ENCODE measurements around the gene G2E3. TPM values are rescaled to one million over a fixed set of nuclear protein-coding genes. Genes with fewer than 3 reads are reported as not detected.
A peak's percentile ranks its signal among the peaks of the same experiment; 100 is the strongest.

G2E3 gene
- total RNA-seq, 1 experiment from 2014 or later = 31.3 TPM

GRCh38 chr14:30560581-30560980, 1.6 kb downstream of the G2E3 start:
- peak overlapping the region; percentile 98 for H3K4me3 Mint-ChIP-seq (ENCODE audit: low read depth, unreplicated experiment)
- CTCF ChIA-PET = no interaction called here
- peak overlapping the region; percentile 48 for H3K27ac Mint-ChIP-seq (ENCODE audit: unreplicated experiment)
- no peak for TF ChIP-seq CTCF (IDR thresholded peaks at IDR 0.05; ENCODE audit: unreplicated experiment)
- DNase-seq = no peak
- no TSS peak for BruUV-seq (replicated peaks)
- H3K36me3 Mint-ChIP-seq (ENCODE audit: insufficient read depth, unreplicated experiment) = peaks cover 20% of the 10 kb centered on the region
- no peaks in the 10 kb centered on the region for H3K27me3 Mint-ChIP-seq (ENCODE audit: unreplicated experiment)
- intact Hi-C loops (cut with micrococcal nuclease; ENCODE audit: unreplicated experiment) = no loop called here
- H3K9me3 Mint-ChIP-seq (ENCODE audit: low read depth, unreplicated experiment) = no peaks in the 10 kb centered on the region
- peaks cover 17% of the 10 kb centered on the region for H3K4me1 Mint-ChIP-seq (ENCODE audit: low read depth, unreplicated experiment)

DNA sequence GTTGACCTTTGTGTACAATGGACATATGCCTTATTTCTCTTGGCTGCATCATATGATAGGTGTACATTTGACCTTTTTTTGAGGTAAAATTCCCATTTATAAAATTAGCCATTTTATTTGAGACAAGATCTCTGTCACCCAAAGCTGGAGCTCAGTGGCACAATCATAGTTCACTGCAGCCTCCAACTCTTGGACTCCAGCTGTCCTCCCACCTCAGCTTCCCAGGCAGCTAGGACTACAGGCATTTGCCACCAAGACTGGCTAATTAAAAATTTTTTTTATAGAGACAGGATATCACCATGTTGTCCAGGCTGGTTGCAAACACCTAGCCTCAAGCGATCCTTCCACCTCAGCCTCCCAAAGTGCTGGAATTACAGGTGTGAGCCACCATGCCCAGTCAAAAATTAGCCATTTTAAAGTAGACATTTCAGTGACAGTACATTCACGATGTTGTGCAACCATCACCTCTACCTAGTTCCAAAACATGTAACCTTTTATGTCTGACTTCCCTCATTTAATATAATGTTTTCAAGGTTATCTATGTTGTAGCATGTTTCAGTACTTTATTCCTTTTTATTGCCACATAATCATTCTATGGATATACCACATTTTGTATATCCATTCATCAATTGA, 5.4 kb downstream of the G2E3 start:
- TF ChIP-seq CTCF (IDR thresholded peaks at IDR 0.05; ENCODE audit: unreplicated experiment) = no peak
- Mint-ChIP-seq H3K4me3 (ENCODE audit: low read depth, unreplicated experiment) (no peak overlapping the region), H3K27ac (ENCODE audit: unreplicated experiment) (no peak overlapping the region), H3K27me3 (ENCODE audit: unreplicated experiment) (no peaks in the 10 kb centered on the region), H3K36me3 (ENCODE audit: insufficient read depth, unreplicated experiment) (peaks cover 8% of the 10 kb centered on the region), H3K4me1 (ENCODE audit: low read depth, unreplicated experiment) (peaks cover 44% of the 10 kb centered on the region), H3K9me3 (ENCODE audit: low read depth, unreplicated experiment) (no peaks in the 10 kb centered on the region)
- DNase-seq = no peak
- CTCF ChIA-PET = no interaction called here
- intact Hi-C loops (cut with micrococcal nuclease; ENCODE audit: unreplicated experiment) = no loop called here
- no TSS peak for BruUV-seq (replicated peaks)

GRCh38 chr14:30564868-30565248, 5.9 kb downstream of the G2E3 start:
- no peak for TF ChIP-seq CTCF (IDR thresholded peaks at IDR 0.05; ENCODE audit: unreplicated experiment)
- H3K4me1 Mint-ChIP-seq (ENCODE audit: low read depth, unreplicated experiment) = peaks cover 49% of the 10 kb centered on the region
- no peaks in the 10 kb centered on the region for H3K9me3 Mint-ChIP-seq (ENCODE audit: low read depth, unreplicated experiment)
- no TSS peak for BruUV-seq (replicated peaks)
- intact Hi-C loops (cut with micrococcal nuclease; ENCODE audit: unreplicated experiment) = no loop called here
- H3K27ac Mint-ChIP-seq (ENCODE audit: unreplicated experiment) = no peak overlapping the region
- CTCF ChIA-PET = interaction anchor here (0.6 kb wide), 1 partner anchor 290 kb away, joined by 6 read pairs; no protein-coding TSS in a partner anchor
- H3K27me3 Mint-ChIP-seq (ENCODE audit: unreplicated experiment) = no peaks in the 10 kb centered on the region
- DNase-seq = no peak
- peaks cover 3% of the 10 kb centered on the region for H3K36me3 Mint-ChIP-seq (ENCODE audit: insufficient read depth, unreplicated experiment)
- no peak overlapping the region for H3K4me3 Mint-ChIP-seq (ENCODE audit: low read depth, unreplicated experiment)

GRCh38 chr14:30569216-30569902, 10.4 kb downstream of the G2E3 start:
- TF ChIP-seq CTCF (IDR thresholded peaks at IDR 0.05; ENCODE audit: unreplicated experiment) = no peak
- no peak overlapping the region for H3K4me3 Mint-ChIP-seq (ENCODE audit: low read depth, unreplicated experiment)
- H3K27me3 Mint-ChIP-seq (ENCODE audit: unreplicated experiment) = no peaks in the 10 kb centered on the region
- CTCF ChIA-PET = no interaction called here
- H3K36me3 Mint-ChIP-seq (ENCODE audit: insufficient read depth, unreplicated experiment) = no peaks in the 10 kb centered on the region
- no TSS peak for BruUV-seq (replicated peaks)
- no peak for DNase-seq
- H3K9me3 Mint-ChIP-seq (ENCODE audit: low read depth, unreplicated experiment) = no peaks in the 10 kb centered on the region
- peak overlapping the region; percentile 6 for H3K27ac Mint-ChIP-seq (ENCODE audit: unreplicated experiment)
- H3K4me1 Mint-ChIP-seq (ENCODE audit: low read depth, unreplicated experiment) = peaks cover 49% of the 10 kb centered on the region
- intact Hi-C loops (cut with micrococcal nuclease; ENCODE audit: unreplicated experiment) = no loop called here

All from Calu3 (cell line).